K562 (cell line): ENCODE data around the gene EPHB1. TPM values are rescaled to one million over a fixed set of nuclear protein-coding genes. Genes with fewer than 3 reads are reported as not detected.

Source experiments
- ATAC-seq: fragments of 200-7000 bp; cut with Tn5 transposase; 3 replicates; pipeline ENCODE4 v1.9.1; 2020; ENCODE audit warnings: moderate library complexity
- BruUV-seq: library from RNA; stranded (reverse); fragments of 400-500 nt; replicated peaks from 2 replicates; lab custom pipeline; 2021; lab: Mats Ljungman, UMichigan
- CTCF ChIA-PET: fragments of 300-600 bp; formaldehyde crosslinking; extraction: SDS; loops from one replicate; lab custom pipeline; 2021; ENCODE audit warnings: low intra/inter-chr PET ratio; lab: Yijun Ruan, JAX
- POLR2A ChIA-PET: fragments of 300-600, 350-650 bp; sonication (Branson Sonifier 250); formaldehyde crosslinking; extraction: SDS; loops from one replicate; lab custom pipeline; 2021; ENCODE audit warnings: antibody characterized with exemption, inconsistent platforms; lab: Yijun Ruan, JAX
- DNase-seq, 4 experiments: peaks; one replicate each; pipeline versions ENCODE4 v3.0.0 to v3.0.0-alpha.2; 2011 to 2018; ENCODE audit warnings: low spot score in 3 of 4, mixed read lengths in 3 of 4; ENCODE audit errors: extremely low read depth in 1 of 4
- FAIRE-seq: peaks from 2 replicates; lab custom pipeline; 2011; peaks lifted over from hg19 to GRCh38; lab: Jason Lieb, UNC
- H2AFZ ChIP-seq: 2 replicates; pipeline ENCODE4 v1.6.0; 2011; ENCODE audit warnings: low read depth, low read length, control low read depth, inconsistent platforms
- H3K27ac ChIP-seq: fragments of 200-600 bp; 3 replicates; pipeline ENCODE4 v1.8.0; 2011; ENCODE audit warnings: low read depth, mild to moderate bottlenecking, control low read depth, inconsistent platforms, low read length, moderate library complexity, mixed read lengths; ENCODE audit errors: extremely low read depth
- H3K27me3 ChIP-seq, 2 experiments: fragments of 300-600 bp in 1 of 2; 2 replicates in 1 of 2; 3 replicates in 1 of 2; pipeline versions ENCODE4 v1.6.0 to v1.8.0; 2011; ENCODE audit warnings: inconsistent platforms in 2 of 2, low read length in 2 of 2, mild to moderate bottlenecking in 1 of 2, mixed read lengths in 1 of 2, moderate library complexity in 1 of 2; ENCODE audit not compliant: control insufficient read depth in 2 of 2, insufficient read depth in 2 of 2
- H3K36me3 ChIP-seq: fragments of 300-600 bp; 3 replicates; pipeline ENCODE4 v1.8.0; 2011; ENCODE audit warnings: mild to moderate bottlenecking, low read length, inconsistent platforms; ENCODE audit not compliant: control insufficient read depth, insufficient read depth
- H3K4me1 ChIP-seq, 2 experiments: fragments of 200-600 bp in 1 of 2; replicated peaks in 1 of 2; 2 replicates in 1 of 2; 3 replicates in 1 of 2; pipeline versions ENCODE4 v1.5.1 to v1.8.0; 2011; ENCODE audit warnings: inconsistent platforms in 2 of 2, low read length in 2 of 2, mild to moderate bottlenecking in 1 of 2, mixed read lengths in 1 of 2, moderate library complexity in 1 of 2; ENCODE audit not compliant: control insufficient read depth in 2 of 2, insufficient read depth in 2 of 2
- H3K4me2 ChIP-seq: 2 replicates; pipeline ENCODE4 v1.6.1; 2011; ENCODE audit warnings: low read length, control low read depth, inconsistent platforms, mixed read lengths; ENCODE audit not compliant: insufficient read depth
- H3K4me3 ChIP-seq: fragments of 200-600 bp; sonication (generic), shearing (Covaris generic); 2 replicates; pipeline ENCODE4 v1.5.1; 2016; ENCODE audit warnings: control low read depth, inconsistent platforms
- H3K79me2 ChIP-seq: fragments of 200-600 bp; 3 replicates; pipeline ENCODE4 v1.8.0; 2011; ENCODE audit warnings: low read length, inconsistent platforms; ENCODE audit not compliant: control insufficient read depth, insufficient read depth
- H3K9ac ChIP-seq, 2 experiments: 2 replicates each; pipeline versions ENCODE4 v1.6.0 to v1.6.1; 2011; ENCODE audit warnings: low read depth in 2 of 2, low read length in 2 of 2, control low read depth in 1 of 2, inconsistent platforms in 1 of 2, mild to moderate bottlenecking in 1 of 2, mixed read lengths in 1 of 2; ENCODE audit not compliant: insufficient read depth in 1 of 2
- H3K9me1 ChIP-seq: one replicate; pipeline ENCODE4 v1.6.0; 2011; ENCODE audit warnings: inconsistent platforms, mild to moderate bottlenecking, low read length, moderate library complexity; ENCODE audit not compliant: control insufficient read depth, insufficient read depth
- H3K9me3 ChIP-seq: replicated peaks from 2 replicates; pipeline ENCODE4 v1.5.1; 2011; ENCODE audit warnings: low read depth, low read length, inconsistent platforms; ENCODE audit not compliant: control insufficient read depth, insufficient read depth
- H4K20me1 ChIP-seq: replicated peaks from 2 replicates; pipeline ENCODE4 v1.6.1; 2011; ENCODE audit warnings: low read length, inconsistent platforms, mixed read lengths; ENCODE audit not compliant: control insufficient read depth, insufficient read depth
- CEBPZ ChIP-seq: fragments of 150-350 bp; IDR thresholded peaks from 2 replicates; pipeline ENCODE4 v1.6.1; 2014; ENCODE audit warnings: low read depth, mild to moderate bottlenecking, low read length, borderline replicate concordance
- CREB5 ChIP-seq: fragments of 250-450 bp; sonication (Bioruptor Pico); IDR thresholded peaks from 2 replicates; pipeline ENCODE4 v1.5.0; 2020; ENCODE audit warnings: mild to moderate bottlenecking
- E2F5 ChIP-seq: sonication (generic); formaldehyde crosslinking; IDR thresholded peaks from 2 replicates; pipeline ENCODE4 v1.8.0; 2022; ENCODE audit warnings: mild to moderate bottlenecking, missing genetic modification reagents
- ESRRB ChIP-seq: fragments of 250-450 bp; sonication (Bioruptor Pico); IDR thresholded peaks from 2 replicates; pipeline ENCODE4 v1.5.0; 2020; ENCODE audit warnings: mild to moderate bottlenecking, moderate library complexity, borderline replicate concordance
- NR3C1 ChIP-seq: sonication (generic); formaldehyde crosslinking; IDR thresholded peaks from 2 replicates; pipeline ENCODE4 v1.8.1; 2022; ENCODE audit warnings: missing genetic modification reagents
- SIRT6 ChIP-seq: IDR thresholded peaks from one replicate; pipeline ENCODE4 v1.6.1; 2012; ENCODE audit warnings: low read depth, mild to moderate bottlenecking, control low read depth, inconsistent platforms, low read length, moderate library complexity
- ZBTB12 ChIP-seq: fragments of 250-450 bp; sonication (Bioruptor Pico); IDR thresholded peaks from 2 replicates; pipeline ENCODE4 v1.4.0; 2020
- ZNF512 ChIP-seq: IDR thresholded peaks from 2 replicates; pipeline ENCODE4 v1.6.1; 2016; ENCODE audit warnings: missing genetic modification characterization, missing compliant biosample characterization
- ZNF717 ChIP-seq: fragments of 250-450 bp; sonication (Bioruptor Pico); IDR thresholded peaks from 2 replicates; pipeline ENCODE4 v1.5.0; 2021
- ZSCAN29 ChIP-seq: fragments of 450-650 bp; IDR thresholded peaks from 2 replicates; pipeline ENCODE4 v1.6.1; 2017
- WGBS: fragments of 100-300 bp; shearing (Covaris generic); methylation state at CpG from one replicate; pipeline ENCODE4 v1.1.6; 2016; ENCODE audit warnings: low coverage, mixed read lengths; ENCODE audit not compliant: insufficient coverage; ENCODE audit errors: missing lambda C conversion rate; 5-methylcytosine and 5-hydroxymethylcytosine counted together
- in situ Hi-C: fragments of 300-500 bp; cut with MboI; formaldehyde crosslinking; loops from 4 replicates; pipeline ENCODE4 v1.15.0; 2018; ENCODE audit warnings: inconsistent platforms, mixed read lengths
- intact Hi-C: fragments of 100-400 bp; cut with micrococcal nuclease; formaldehyde crosslinking; loops from 2 replicates; pipeline ENCODE4 v1.14.2; 2022
- polyA plus RNA-seq, 8 experiments: library from polyadenylated mRNA; depleted of rRNA in 4 of 8; stranded (reverse) in 5 of 8; unstranded in 3 of 8; fragments of >200 nt; fragmentation: Nextera tagmentation in 2 of 8; fragmentation: Illumina TruSeq in 1 of 8; extraction: Ambion mirVana in 2 of 8; extraction: Trizol in 1 of 8; gene quantifications; 2 replicates each; pipeline versions ENCODE4 v1.2.1 to v1.2.3, GENCODE V29; 2011 to 2014; ENCODE audit warnings: inconsistent platforms in 1 of 8, missing spikeins in 1 of 8
- total RNA-seq, 7 experiments: library from RNA; depleted of rRNA in 6 of 7; stranded (reverse); fragments of >200 nt in 6 of 7; fragmentation: Illumina TruSeq in 2 of 7; extraction: Trizol in 2 of 7; gene quantifications; 2 replicates each; pipeline versions ENCODE4 v1.2.1 to v1.2.3, GENCODE V29; 2011 to 2021; ENCODE audit warnings: low replicate concordance in 1 of 7

EPHB1 gene
- total and polyA plus RNA-seq, 9 of the 15 experiments (the other 6 are each of a cell fraction or from before 2014, with no cell fraction given), result 0.29 TPM; not detected in 8

GRCh38 chr3:134932035-134932434 lies 137.0 kb downstream of the EPHB1 start:
- in situ Hi-C loops (no loop called here), intact Hi-C loops (no loop called here)
- ChIA-PET CTCF (no interaction called here), POLR2A (no interaction called here)
- Histone ChIP-seq H3K27me3 (no peaks in the 10 kb centered on the region), H3K27ac (no peak overlapping the region), H2AFZ (no peak overlapping the region), H3K9me1 (no peaks in the 10 kb centered on the region), H3K4me3 (no peak overlapping the region), H3K36me3 (no peaks in the 10 kb centered on the region), H3K4me1 (no peaks in the 10 kb centered on the region), H3K9ac (no peak overlapping the region), H3K4me2 (no peak overlapping the region), H4K20me1 (no peaks in the 10 kb centered on the region), H3K9me3 (no peaks in the 10 kb centered on the region), H3K79me2 (no peaks in the 10 kb centered on the region)
- BruUV-seq, result no TSS peak
- 2% methylated on average over 6 of the region's 6 CpGs for WGBS
- FAIRE-seq, result no peak
- no peak for ATAC-seq
- no peak for DNase-seq
- TF ChIP-seq ZSCAN29, result no peak
- TF ChIP-seq CEBPZ, result no peak
- TF ChIP-seq E2F5 (CRISPR knock-in tag), result no peak
- no peak for TF ChIP-seq ZNF512 (tag)
- no peak for TF ChIP-seq ZNF717 (CRISPR knock-in tag)
- no peak for TF ChIP-seq CREB5 (CRISPR knock-in tag)
- TF ChIP-seq ZBTB12 (CRISPR knock-in tag), result no peak
- TF ChIP-seq NR3C1 (CRISPR knock-in tag), result no peak
- TF ChIP-seq ESRRB (CRISPR knock-in tag), result no peak
- no peak for TF ChIP-seq SIRT6
